NCI-H446 (cell line): Measurements from ENCODE around the gene TSPAN17.

Source experiments
- DNase-seq, 2 experiments: peaks; one replicate each; lab custom pipeline; 2025; lab: John Stamatoyannopoulos, UW

The TSPAN17 gene

GRCh38 chr5:176704817-176705216 lies 57.5 kb downstream of the TSPAN17 start:
- DNase-seq: no peak
